Kidney capillary endothelial cell (primary cell): Measurements from ENCODE around the gene HOXA9.

Experiments used
- DNase-seq: peaks from one replicate; pipeline ENCODE4 v3.0.0-alpha.2; 2018; ENCODE audit warnings: low spot score

The HOXA9 gene

DNA sequence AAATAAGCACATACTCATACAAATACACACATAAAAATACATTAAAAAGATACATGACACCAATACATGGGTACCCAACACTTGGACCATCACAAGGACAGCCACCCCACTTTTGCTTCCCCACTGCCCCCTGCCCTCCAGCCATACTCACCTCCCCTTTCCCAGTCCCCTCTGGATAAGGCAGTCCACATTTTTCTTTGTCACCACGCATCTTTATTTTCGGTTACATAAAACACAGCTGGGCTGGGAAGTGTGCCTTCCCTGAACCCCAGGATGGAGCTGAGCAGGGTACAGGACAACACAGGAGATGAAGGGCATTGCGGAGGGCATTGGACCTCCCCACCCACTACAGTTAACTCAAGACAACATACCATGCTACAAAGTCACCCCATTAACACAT lies 11.8 kb downstream of the HOXA9 start:
- no peak for DNase-seq

DNA sequence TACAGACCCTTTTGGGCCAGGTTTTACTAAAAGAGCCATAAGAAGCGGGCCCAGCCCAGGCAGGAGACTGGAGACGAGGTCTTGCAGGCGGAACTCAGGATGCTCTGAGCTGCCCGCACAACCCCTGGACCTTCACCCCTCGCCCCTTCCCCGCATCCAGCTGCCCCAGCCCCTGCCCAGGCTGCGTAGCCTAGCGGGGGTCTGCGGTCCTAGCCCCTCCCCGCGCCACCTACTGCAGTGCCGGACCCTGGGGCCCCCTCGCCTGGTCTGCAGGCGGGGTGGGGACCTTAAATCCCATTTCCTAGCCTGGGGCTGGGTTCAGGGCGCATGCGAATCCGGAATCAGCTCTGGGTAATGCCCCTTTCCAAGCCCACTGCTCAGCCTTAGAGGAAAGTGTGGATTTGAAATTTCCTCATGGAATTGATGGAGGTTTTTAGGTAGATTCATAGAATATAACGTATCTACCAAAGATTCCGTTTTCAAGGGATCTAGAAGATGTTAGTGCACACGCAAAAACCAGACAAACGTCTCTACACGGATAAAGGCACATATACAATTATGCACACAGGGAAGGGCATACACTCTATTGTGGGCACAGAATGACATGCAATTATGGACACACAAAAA lies 12.4 kb downstream of the HOXA9 start:
- DNase-seq = no peak

DNA sequence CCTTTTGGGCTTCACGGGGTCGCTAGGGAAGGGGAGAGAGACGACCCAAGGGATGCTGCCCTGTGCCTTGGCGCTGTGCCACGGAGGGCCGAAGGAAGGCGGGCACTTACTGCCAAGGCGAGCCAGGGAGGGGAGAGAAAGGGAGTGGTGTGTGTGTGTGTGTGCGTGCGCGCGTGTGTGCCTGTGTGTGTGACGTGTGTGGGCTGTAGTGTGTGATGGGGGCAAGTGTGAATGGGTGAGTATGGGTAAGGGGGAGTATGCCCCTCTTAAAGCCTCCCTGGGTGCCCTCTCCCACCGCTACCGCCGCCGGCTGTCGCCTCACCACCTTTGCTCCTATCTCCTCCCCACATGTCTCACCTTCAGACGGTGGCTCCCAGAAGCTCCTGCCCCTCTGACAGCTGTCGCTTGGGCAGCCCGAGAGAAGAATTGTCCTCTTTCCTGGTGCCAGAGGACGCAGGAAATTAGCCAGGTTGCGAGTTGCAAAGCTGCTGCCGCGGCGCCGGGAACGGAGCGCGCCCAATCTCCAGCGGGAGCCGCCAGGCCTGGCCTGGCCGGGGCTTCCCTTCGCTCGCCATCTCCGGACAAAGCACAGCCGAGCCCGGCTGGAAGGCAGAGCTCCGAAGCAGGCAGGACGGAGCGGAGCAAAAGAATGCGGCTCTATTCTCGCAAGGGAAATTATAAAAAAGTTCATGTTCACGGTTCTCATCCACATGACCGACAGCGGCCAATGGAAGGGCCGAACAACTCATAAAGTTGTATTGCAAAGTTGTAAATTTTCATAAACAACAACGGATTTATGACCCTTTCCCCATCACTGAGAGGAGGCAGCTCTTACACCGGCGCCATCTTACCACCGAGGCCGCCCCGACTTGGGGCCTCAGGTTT lies 13.2 kb downstream of the HOXA9 start, which contains the start of gene HOXA3:
HOXA3 (minus strand) TSS at position 653 of the 885 bp plus-strand sequence. CDS start 41,943 bp downstream, outside the sequence.
- no peak for DNase-seq

DNA sequence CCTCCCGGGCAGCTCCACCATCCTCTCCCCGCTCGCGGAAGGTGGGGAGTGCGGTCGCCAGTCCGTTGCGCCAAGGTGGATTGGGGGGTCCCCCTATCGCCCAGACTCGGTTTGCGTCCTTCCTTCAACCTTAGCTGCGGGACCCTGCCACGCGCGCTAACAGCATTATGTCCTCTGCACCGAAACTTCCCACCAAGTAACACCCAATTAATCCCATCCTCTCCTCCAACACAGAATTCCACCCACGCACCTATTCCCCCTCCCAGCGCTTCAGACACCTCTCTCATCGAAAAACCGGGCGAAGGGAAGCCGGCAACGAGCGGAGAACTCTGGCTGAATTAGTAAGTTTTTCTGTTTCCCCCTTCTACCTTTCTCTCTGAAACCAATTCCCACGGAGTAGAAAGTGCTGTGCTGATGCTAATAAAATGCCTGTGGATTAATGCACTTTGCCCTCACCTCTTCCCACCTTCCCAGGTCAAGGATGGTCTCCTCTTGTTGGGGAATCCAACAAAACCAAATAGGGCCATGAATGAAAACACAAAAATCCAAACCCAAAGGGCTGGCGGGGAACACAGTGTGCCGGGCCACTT lies 13.9 kb downstream of the HOXA9 start:
- no peak for DNase-seq

DNA sequence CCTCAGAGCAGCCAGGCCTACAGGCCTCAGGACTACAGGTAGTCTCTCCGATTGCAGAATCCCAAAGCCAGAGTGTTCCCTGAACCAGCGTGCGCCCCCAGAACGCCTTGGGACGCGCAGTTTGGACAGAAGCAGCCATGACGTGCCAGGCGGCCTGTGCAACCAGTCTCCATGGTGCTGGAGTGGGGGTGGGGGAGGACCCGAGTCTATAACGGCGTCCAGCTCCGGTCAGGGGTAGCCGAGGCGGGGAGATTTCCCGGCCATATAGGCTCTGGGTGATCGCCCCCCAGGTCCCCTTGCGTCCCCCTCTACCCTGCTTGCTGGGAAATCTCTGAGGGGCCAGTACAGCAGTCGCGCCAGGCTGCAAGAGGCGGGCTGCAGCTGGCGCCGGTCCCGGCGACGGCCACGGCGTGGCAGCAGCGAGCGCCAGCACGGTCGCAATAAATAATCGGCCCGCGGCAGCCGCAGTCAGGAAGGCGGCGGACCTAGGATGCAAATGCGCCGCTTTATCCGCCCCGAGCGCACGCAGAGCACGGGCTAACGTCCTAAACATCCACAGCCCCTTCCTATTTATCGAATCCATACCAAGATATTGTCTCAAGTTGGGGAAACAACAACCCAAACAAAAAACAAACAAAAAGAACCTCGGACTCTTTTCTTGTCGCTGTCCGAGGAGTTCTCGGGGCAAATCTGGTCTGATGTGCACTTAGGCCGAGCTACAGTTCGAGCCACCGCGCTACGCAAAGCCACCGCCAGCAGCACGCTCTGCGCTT lies 14.6 kb downstream of the HOXA9 start:
- peak; percentile 84 for DNase-seq

DNA sequence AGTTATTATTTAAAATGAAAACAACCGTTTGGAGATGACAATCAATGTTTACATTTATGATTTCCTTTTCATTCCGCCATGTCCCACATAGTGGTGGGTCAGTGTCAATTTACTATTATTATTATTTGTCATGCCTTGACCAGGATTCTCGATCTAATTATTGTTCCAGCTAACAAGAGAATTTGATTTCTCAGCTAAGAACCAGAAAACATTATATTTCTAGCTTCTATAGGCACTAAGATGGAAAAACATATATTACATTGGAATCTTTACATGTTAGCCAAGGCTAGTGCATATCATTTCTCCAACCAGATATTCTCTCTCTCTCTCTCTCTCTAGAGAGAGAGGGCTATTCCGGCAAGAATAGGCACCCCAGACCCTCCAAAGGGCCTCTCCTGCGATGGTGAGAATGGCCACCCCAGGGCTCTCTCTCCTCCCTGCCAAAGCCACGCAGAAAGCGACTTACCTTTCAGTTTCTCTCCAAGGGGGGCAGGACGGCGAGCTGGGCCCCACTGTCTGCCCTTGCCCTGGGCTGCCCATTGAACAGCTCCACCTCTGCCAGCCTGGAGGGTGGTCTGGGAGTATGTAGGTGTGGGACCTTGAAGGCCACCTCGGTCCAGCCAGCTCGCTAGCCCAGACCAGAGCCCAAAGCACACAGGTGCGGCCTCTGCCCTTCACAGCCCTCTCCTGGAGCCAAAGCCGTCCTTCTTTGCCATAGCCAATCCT lies 15.3 kb downstream of the HOXA9 start:
- no peak for DNase-seq

DNA sequence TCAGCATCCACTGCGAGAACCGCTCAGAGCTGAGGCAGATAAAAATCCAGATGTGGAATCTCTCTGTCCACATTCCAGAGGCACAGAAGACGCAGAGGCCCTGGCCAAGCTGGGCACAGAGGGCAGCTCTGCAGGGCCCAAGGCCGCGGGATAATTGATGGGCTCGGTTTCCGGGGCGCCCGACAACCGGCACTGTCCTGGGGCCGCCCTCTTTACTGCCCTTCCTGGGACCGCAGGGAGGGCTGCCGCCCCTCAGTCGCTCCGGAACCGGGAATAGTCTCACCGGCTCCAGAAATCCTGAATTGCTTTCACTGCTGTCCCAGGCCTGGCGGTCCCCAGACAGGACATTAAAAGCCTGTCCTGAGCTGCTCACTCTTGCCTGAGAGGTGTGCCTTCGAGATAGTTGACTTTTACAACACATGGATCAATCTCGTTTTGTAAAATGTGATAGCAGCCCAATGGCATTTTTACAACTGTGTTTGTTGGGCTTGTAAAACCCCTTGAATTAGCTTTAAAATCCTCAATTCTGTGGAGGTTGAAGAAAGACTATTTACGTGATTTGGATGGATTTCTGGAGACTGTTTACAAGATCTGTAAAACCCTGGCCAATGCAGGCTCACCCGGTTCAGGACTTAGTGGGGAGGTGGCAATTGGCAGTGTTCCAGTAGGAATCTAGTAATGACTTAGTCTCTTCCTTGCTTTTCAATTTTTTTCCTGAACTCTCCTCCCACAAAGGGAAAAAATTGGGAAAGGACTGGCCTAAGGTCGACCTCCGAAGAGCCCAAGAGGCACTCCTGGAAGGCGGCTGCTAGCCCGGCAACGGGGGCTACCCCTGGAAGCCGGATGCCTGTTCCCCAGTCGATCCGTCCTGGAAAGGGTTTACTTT lies 16.3 kb downstream of the HOXA9 start:
- no peak for DNase-seq

DNA sequence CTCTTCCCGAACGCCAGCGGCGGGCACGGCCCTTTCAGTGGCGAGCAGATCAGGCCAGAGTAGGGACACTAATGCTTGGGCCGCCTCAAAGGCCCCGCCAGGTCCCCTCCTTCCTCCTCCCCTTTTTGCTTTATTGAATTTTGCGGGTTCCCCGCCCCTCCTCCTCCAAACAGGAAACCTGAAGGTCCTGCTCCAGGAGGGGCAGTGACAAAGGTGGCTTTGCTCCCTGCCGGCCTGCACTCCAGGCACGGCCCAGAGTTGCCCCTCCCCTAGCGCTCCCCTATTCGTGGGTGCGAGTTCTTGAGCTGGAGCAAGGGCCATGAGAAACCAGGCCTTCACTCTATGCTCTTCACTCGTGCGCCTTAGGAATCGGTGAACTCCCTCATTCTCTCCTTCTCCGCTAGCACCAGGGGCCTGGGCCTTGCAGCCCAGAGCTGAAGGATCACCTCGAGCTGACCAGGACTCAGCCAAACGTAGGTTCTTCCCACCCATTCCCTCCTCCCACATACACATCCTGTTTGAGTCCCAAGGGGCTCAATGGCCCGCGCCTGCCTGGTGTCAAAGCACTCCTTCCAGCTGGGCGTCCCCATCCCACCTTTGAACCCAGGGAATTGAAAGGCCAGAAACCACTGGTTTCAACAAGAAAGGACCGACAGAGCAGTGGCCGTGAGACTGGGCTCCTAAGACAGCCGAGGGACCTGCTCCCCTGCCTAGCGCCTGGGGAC lies 17.1 kb downstream of the HOXA9 start:
- no peak for DNase-seq

DNA sequence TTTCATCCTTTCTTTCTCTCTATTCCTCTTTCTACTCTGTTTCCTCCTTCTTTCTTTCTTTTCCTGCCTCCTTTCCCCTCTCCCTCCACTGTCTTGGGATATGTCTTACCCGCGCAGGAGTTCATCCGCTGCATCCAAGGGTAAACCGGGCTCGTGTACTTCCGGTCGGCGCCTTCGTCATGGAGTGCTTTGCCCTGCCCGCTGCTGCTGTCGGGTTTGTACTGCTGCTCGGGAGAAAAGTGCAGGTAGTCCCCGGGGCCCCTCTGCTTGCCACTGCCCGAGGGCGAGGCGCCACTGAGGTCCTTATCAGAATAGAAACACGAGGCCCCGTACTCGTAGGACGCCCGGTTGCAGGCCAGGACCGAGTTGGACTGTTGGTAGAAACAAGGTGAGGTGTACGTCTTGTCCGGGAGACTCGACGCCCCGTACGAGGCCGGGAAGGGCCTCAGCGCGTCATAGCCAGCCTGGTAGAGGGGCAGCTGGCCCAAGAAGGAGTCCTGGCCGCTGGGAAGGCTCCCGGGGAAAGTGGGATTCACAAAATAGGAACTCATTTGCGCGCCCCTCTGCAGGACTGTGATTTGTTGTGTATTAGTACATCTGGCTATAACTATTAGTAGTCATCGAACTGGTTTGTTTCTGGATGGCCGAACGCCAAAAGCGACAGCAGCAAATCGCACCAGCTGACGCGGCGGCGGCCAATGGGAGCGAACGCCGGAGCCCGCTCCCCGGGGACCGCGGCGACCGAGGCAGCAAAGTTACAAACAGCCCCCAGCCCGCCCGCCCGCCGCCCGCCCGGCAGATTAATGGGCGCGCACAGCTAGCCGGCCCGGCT lies 17.9 kb downstream of the HOXA9 start, which contains the start of gene HOXA6:
HOXA6 (minus strand) TSS at position 576 of the 832 bp plus-strand sequence; CDS start at position 551, 25 bp downstream.
- no peak for DNase-seq

DNA sequence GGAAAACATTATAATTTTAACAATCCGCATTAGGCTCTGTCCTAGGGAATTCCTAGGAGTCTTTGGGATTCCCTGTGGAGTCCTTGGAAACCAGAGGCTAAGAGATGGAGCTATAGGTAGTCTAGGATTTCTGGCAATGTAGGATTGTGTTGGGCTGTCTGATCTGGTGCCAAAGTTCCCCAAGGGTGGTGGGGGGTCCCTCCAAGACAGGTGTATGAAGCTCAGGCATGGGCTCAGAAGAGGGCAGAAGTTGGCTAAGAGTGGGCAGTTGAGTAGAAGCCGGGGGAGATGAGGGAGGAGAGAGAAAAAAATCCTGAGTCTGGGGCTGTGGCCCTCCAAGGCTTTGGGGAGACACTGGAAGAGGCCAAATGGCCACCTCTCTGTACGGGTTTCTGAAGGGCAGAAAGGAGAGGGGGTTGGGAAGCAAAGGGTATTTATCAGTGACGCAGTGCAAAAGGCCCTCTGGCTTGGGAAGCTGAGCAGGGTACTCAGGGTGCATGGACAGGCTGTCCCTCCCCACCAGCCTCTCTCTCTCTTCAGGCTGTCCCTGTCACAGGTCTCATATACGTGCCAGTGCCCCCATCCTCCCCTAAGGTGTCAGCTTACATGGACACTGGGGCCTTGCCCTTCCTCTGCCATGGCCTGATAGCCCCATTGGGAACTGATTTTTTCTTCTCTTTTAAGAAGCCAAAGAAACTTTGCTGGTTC lies 18.7 kb downstream of the HOXA9 start:
- no peak for DNase-seq

DNA sequence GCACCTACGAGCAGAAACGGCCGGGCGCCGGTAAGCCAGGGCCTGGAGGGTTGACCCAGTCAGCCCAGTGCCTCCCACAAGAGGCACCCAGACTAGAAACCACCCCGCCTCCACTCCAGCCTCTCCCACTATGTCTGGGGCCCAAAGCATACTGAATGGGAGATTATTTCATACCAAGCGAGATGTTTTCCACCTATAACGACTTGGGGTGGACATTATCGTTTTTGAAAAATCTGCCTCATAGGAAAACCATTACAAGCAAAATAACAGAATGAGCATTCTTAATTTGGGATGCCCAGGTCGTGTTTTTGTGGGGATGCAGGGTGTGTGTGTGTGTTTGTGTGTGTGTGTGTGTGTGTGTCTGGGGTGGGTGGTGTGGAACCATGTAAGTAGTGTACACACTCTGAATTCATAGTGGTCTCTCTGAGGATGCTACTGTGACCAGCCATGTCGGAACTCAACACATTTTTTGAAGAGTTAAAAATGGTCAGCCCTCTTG lies 19.4 kb downstream of the HOXA9 start:
- DNase-seq = no peak

DNA sequence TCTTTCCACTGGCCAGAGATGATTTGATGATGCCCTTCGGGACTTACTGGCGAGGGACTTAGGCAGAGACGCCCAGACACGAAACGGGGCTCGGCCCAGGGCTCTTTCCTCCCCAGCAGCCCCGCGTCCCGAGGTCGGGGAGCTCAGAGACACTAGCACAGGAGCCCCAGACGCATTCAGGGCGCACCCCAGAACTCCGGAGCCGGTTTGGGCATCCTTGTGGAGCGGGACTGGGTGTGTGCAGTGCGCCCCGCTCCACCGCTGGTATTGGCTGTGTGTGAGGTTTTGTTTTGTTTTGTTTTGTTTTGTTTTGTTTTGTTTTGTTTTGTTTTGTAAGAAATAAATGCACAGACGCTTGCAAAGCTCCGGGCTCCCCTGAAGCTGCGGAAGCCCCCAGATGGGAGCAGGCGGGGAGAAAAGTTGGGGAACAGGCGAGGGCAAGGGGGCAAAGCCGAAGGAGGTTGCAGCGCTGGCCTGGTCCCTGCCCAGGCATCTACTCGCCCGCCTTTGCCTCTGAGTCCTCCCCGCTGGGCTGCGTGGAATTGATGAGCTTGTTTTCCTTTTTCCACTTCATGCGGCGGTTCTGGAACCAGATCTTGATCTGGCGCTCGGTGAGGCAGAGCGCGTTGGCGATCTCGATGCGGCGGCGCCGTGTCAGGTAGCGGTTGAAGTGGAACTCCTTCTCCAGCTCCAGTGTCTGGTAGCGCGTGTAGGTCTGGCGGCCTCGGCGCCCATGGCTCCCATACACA lies 20.0 kb downstream of the HOXA9 start:
- no peak for DNase-seq

DNA sequence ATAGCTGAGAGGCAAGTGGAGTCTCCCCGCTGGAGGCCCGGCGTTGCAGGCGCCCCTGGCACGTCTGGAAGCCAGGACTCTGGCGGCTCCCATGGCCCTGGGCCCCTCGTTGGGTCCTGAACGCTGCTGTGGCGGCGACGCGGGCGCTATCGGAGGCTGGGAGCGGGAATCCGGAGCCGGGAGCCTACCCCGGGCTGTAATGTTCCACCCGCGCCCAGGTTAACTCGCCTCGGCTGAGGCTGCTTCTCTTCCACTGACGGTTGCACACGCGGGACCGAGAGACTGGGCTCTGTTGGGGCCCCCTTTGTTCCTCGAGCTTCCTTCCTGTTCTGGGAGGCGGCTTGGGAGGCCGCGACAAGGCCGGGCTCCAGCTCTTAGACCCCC lies 20.6 kb downstream of the HOXA9 start:
- no peak for DNase-seq

DNA sequence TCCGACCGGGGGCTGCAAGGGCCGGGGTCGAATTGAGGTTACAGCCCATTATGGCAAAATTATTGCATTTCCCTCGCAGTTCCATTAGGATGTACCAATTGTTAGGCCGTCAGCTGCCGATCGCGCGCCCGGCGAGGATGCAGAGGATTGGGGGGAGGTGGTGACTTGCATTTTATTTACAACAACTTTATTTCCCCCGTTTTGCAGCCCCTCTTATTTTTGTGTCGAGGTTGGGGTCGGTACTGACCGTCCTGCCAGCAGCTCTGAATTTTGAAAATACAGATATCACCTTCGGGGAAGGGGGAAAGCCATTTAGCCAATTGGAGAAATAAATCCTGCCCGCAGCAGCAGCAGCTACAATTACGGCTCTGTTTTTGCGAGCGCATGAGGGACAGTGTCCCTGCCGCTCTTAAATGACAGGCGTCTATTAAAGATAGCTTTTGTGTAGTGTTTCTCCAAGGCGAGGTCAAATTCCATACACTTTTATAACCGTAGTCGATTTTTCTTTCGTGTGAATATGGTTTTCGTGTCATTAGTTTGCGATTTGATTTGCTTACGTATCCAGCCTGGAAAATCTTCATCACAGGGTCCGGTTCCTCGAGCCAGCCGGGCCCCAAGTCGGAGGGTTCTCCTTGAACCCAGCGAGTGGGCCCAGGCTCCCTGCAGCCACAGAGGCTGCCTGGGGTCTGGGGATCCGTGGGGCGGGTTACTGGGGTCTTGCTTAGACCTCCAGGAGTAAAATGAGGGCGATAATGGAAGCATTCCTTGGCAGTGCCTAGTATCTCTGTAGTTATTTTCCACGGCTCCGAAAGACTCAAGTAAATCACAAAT lies 21.2 kb downstream of the HOXA9 start:
- DNase-seq = no peak

DNA sequence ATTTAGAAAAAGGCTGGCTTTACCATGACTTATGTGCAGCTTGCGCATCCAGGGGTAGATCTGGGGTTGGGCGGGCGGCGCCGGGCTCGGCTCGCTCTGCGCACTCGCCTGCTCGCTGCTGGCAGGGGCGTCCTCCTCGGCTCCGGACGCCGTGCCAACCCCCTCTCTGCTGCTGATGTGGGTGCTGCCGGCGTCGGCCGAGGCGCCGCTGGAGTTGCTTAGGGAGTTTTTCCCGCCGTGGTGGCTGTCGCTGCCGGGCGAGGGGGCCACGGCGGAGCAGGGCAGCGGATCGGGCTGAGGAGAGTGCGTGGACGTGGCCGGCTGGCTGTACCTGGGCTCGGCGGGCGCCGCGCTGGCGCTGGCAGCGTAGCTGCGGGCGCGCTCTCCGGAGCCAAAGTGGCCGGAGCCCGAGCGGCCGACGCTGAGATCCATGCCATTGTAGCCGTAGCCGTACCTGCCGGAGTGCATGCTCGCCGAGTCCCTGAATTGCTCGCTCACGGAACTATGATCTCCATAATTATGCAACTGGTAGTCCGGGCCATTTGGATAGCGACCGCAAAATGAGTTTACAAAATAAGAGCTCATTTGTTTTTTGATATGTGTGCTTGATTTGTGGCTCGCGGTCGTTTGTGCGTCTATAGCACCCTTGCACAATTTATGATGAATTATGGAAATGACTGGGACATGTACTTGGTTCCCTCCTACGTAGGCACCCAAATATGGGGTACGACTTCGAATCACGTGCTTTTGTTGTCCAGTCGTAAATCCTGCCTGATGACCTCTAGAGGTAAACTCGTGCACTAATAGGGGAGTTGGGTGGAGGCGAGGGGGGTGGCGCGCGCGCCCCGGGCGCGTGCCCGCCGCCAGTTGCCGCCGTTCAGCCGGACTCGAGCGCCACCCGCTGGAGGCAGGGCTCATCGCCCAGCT lies 22.1 kb downstream of the HOXA9 start, which contains the start of gene HOXA5:
HOXA5 (minus strand) TSS at position 659 of the 927 bp plus-strand sequence; CDS start at position 585, 74 bp downstream.
- DNase-seq = peak; percentile 93
